HepG2 (cell line): Measurements from ENCODE around the gene SRRM3. TPM values are rescaled to one million over a fixed set of nuclear protein-coding genes. Genes with fewer than 3 reads are reported as not detected.

Source experiments
- ETV5 ChIP-seq: IDR thresholded peaks from 2 replicates; pipeline ENCODE4 v1.6.1; 2018; ENCODE audit warnings: missing biosample characterization, missing genetic modification reagents, inconsistent platforms, borderline replicate concordance
- HOXD1 ChIP-seq: sonication (generic); formaldehyde crosslinking; IDR thresholded peaks from 2 replicates; pipeline ENCODE4 v1.5.0; 2020; ENCODE audit warnings: missing genetic modification reagents
- LCORL ChIP-seq, 2 experiments: fragments of 450-650 bp in 1 of 2; sonication (generic) in 1 of 2; formaldehyde crosslinking in 1 of 2; IDR thresholded peaks; 2 replicates each; pipeline versions ENCODE4 v1.5.0 to v1.6.1; 2017 to 2020; ENCODE audit warnings: antibody characterized with exemption in 1 of 2, missing genetic modification reagents in 1 of 2
- MEF2D ChIP-seq: sonication (generic); formaldehyde crosslinking; IDR thresholded peaks from 2 replicates; pipeline ENCODE4 v1.5.1; 2020; ENCODE audit warnings: mild to moderate bottlenecking, missing genetic modification reagents
- MEIS1 ChIP-seq: sonication (generic); formaldehyde crosslinking; IDR thresholded peaks from 2 replicates; pipeline ENCODE4 v1.9.0; 2021; ENCODE audit warnings: mild to moderate bottlenecking, missing genetic modification reagents, moderate library complexity, borderline replicate concordance
- PCBP1 ChIP-seq: fragments of 200-400 bp; formaldehyde crosslinking; IDR thresholded peaks from 2 replicates; pipeline ENCODE4 v1.6.1; 2017; ENCODE audit warnings: mild to moderate bottlenecking, low read depth, low read length, borderline replicate concordance
- PCBP2 ChIP-seq: fragments of 200-400 bp; formaldehyde crosslinking; optimal IDR thresholded peaks from 2 replicates; pipeline ENCODE3; 2018; ENCODE audit warnings: low read length, low read depth; ENCODE audit not compliant: poor library complexity, severe bottlenecking
- RBM22 ChIP-seq: fragments of 200-400 bp; formaldehyde crosslinking; optimal IDR thresholded peaks from 2 replicates; pipeline ENCODE3; 2017; ENCODE audit warnings: mild to moderate bottlenecking, low read length, moderate library complexity
- SAP130 ChIP-seq: IDR thresholded peaks from 2 replicates; pipeline ENCODE4 v1.6.1; 2016; ENCODE audit warnings: low read depth
- ZNF780A ChIP-seq: sonication (generic); formaldehyde crosslinking; IDR thresholded peaks from 2 replicates; pipeline ENCODE4 v1.8.0; 2022; ENCODE audit warnings: mild to moderate bottlenecking, missing genetic modification reagents, moderate library complexity
- polyA plus RNA-seq, 8 experiments: library from polyadenylated mRNA; depleted of rRNA in 3 of 8; stranded (reverse) in 7 of 8; unstranded in 1 of 8; fragments of >200 nt; fragmentation: Illumina TruSeq in 4 of 8; extraction: Trizol in 4 of 8; gene quantifications; 2 replicates each; pipeline versions ENCODE4 v1.2.1 to v1.2.3, GENCODE V29; 2011 to 2016; ENCODE audit warnings: low read depth in 4 of 8, missing spikeins in 1 of 8, mixed read lengths in 1 of 8; ENCODE audit not compliant: insufficient read depth in 1 of 8
- total RNA-seq, 5 experiments: library from RNA; depleted of rRNA; stranded (reverse); fragments of >200 nt; fragmentation: Illumina TruSeq; extraction: Trizol; gene quantifications; 2 replicates each; pipeline ENCODE4 v1.2.3, GENCODE V29; 2016; ENCODE audit warnings: low read depth in 1 of 5
- TF ChIP-seq, protein P1 (sequence below): sonication (generic); formaldehyde crosslinking; IDR thresholded peaks from 2 replicates; pipeline ENCODE4 v1.5.1; 2020; ENCODE audit warnings: missing genetic modification reagents, mild to moderate bottlenecking, borderline replicate concordance
- TF ChIP-seq, protein P2 (sequence below): sonication (generic); formaldehyde crosslinking; IDR thresholded peaks from 2 replicates; pipeline ENCODE4 v1.4.0; 2020; ENCODE audit warnings: mild to moderate bottlenecking, missing genetic modification reagents, borderline replicate concordance
- TF ChIP-seq, protein P3 (sequence below): sonication (generic); formaldehyde crosslinking; IDR thresholded peaks from 2 replicates; pipeline ENCODE4 v1.4.0; 2020; ENCODE audit warnings: missing genetic modification reagents, borderline replicate concordance
- TF ChIP-seq, protein P4 (sequence below): sonication (generic); formaldehyde crosslinking; IDR thresholded peaks from 2 replicates; pipeline ENCODE4 v1.8.0; 2022; ENCODE audit warnings: missing genetic modification reagents, mild to moderate bottlenecking, borderline replicate concordance
- TF ChIP-seq, protein P5 (sequence below): sonication (generic); formaldehyde crosslinking; IDR thresholded peaks from 2 replicates; pipeline ENCODE4 v1.9.0; 2021; ENCODE audit warnings: mild to moderate bottlenecking, missing genetic modification reagents

SRRM3 gene
- total and polyA plus RNA-seq, 2 of the 13 experiments (the other 11 are each of a cell fraction or from before 2014, with no cell fraction given): 0.13 to 0.54 TPM

DNA sequence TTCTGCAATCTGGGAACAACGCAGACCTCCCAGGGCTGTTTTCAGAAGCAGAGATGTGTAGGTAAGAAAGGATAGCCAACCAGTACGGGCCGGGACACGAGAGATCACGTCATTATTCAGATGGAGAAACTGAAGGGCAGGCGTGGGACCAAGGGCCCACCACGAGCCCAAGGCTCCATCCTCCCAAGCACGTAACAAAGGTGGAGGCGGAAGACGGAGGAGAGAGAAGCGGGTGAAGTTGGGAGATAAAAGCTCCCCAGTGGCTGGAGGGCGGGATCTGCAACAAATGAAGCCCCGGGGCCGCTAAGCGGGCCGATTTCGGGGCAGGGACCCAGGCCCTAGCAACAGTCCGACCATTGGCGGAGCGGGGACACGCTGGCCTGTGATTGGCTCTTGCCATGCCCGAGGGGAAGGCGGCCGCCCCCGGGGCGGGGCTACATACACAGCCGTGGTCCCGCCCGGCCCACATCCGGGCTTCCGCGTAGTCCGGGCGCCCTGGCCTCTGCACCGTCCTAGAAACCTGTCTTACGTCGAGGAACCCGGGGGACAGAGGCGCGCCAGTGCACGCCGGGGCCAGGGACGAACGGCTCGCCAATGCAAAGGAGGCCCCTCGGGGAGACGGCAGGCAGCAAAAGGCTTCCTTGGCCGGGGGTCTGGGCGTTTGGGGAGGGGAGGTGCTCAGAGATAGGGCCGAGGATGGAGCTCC, 116.2 kb downstream of the SRRM3 start (continued):
- TF ChIP-seq, protein P1, sequence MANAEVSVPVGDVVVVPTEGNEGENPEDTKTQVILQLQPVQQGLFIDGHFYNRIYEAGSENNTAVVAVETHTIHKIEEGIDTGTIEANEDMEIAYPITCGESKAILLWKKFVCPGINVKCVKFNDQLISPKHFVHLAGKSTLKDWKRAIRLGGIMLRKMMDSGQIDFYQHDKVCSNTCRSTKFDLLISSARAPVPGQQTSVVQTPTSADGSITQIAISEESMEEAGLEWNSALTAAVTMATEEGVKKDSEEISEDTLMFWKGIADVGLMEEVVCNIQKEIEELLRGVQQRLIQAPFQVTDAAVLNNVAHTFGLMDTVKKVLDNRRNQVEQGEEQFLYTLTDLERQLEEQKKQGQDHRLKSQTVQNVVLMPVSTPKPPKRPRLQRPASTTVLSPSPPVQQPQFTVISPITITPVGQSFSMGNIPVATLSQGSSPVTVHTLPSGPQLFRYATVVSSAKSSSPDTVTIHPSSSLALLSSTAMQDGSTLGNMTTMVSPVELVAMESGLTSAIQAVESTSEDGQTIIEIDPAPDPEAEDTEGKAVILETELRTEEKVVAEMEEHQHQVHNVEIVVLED (CRISPR knock-in tag): peak; percentile 39; the same call in 1 of the 2 replicates
- TF ChIP-seq, protein P2, sequence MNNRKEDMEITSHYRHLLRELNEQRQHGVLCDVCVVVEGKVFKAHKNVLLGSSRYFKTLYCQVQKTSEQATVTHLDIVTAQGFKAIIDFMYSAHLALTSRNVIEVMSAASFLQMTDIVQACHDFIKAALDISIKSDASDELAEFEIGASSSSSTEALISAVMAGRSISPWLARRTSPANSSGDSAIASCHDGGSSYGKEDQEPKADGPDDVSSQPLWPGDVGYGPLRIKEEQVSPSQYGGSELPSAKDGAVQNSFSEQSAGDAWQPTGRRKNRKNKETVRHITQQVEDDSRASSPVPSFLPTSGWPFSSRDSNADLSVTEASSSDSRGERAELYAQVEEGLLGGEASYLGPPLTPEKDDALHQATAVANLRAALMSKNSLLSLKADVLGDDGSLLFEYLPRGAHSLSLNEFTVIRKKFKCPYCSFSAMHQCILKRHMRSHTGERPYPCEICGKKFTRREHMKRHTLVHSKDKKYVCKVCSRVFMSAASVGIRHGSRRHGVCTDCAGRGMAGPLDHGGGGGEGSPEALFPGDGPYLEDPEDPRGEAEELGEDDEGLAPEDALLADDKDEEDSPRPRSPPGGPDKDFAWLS (CRISPR knock-in tag): 0 out of 2 replicates have a peak, but pooled peaks have one; percentile 32
- TF ChIP-seq, protein P3, sequence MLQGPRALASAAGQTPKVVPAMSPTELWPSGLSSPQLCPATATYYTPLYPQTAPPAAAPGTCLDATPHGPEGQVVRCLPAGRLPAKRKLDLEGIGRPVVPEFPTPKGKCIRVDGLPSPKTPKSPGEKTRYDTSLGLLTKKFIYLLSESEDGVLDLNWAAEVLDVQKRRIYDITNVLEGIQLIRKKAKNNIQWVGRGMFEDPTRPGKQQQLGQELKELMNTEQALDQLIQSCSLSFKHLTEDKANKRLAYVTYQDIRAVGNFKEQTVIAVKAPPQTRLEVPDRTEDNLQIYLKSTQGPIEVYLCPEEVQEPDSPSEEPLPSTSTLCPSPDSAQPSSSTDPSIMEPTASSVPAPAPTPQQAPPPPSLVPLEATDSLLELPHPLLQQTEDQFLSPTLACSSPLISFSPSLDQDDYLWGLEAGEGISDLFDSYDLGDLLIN (CRISPR knock-in tag): peak; percentile 33; the same call in 1 of the 2 replicates
- TF ChIP-seq PCBP2 (no peak), SAP130 (CRISPR knock-in tag) (peak; percentile 28), MEIS1 (peak; percentile 71; the same call in 1 of the 2 replicates), MEF2D (CRISPR knock-in tag) (peak; percentile 4; the same call in 1 of the 2 replicates), ZNF780A (CRISPR knock-in tag) (no peak), PCBP1 (0 out of 2 replicates have a peak, but pooled peaks have one; percentile 65), RBM22 (no peak), LCORL (IDR thresholded peaks at IDR 0.05) (no peak), LCORL (CRISPR knock-in tag; IDR thresholded peaks at IDR 0.05) (peak; percentile 36), ETV5 (CRISPR knock-in tag) (peak; percentile 71; the same call in 1 of the 2 replicates), HOXD1 (CRISPR knock-in tag) (no peak)
- TF ChIP-seq, protein P4, sequence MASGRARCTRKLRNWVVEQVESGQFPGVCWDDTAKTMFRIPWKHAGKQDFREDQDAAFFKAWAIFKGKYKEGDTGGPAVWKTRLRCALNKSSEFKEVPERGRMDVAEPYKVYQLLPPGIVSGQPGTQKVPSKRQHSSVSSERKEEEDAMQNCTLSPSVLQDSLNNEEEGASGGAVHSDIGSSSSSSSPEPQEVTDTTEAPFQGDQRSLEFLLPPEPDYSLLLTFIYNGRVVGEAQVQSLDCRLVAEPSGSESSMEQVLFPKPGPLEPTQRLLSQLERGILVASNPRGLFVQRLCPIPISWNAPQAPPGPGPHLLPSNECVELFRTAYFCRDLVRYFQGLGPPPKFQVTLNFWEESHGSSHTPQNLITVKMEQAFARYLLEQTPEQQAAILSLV (CRISPR knock-in tag): peak; percentile 33; the same call in 1 of the 2 replicates
- TF ChIP-seq, protein P5, sequence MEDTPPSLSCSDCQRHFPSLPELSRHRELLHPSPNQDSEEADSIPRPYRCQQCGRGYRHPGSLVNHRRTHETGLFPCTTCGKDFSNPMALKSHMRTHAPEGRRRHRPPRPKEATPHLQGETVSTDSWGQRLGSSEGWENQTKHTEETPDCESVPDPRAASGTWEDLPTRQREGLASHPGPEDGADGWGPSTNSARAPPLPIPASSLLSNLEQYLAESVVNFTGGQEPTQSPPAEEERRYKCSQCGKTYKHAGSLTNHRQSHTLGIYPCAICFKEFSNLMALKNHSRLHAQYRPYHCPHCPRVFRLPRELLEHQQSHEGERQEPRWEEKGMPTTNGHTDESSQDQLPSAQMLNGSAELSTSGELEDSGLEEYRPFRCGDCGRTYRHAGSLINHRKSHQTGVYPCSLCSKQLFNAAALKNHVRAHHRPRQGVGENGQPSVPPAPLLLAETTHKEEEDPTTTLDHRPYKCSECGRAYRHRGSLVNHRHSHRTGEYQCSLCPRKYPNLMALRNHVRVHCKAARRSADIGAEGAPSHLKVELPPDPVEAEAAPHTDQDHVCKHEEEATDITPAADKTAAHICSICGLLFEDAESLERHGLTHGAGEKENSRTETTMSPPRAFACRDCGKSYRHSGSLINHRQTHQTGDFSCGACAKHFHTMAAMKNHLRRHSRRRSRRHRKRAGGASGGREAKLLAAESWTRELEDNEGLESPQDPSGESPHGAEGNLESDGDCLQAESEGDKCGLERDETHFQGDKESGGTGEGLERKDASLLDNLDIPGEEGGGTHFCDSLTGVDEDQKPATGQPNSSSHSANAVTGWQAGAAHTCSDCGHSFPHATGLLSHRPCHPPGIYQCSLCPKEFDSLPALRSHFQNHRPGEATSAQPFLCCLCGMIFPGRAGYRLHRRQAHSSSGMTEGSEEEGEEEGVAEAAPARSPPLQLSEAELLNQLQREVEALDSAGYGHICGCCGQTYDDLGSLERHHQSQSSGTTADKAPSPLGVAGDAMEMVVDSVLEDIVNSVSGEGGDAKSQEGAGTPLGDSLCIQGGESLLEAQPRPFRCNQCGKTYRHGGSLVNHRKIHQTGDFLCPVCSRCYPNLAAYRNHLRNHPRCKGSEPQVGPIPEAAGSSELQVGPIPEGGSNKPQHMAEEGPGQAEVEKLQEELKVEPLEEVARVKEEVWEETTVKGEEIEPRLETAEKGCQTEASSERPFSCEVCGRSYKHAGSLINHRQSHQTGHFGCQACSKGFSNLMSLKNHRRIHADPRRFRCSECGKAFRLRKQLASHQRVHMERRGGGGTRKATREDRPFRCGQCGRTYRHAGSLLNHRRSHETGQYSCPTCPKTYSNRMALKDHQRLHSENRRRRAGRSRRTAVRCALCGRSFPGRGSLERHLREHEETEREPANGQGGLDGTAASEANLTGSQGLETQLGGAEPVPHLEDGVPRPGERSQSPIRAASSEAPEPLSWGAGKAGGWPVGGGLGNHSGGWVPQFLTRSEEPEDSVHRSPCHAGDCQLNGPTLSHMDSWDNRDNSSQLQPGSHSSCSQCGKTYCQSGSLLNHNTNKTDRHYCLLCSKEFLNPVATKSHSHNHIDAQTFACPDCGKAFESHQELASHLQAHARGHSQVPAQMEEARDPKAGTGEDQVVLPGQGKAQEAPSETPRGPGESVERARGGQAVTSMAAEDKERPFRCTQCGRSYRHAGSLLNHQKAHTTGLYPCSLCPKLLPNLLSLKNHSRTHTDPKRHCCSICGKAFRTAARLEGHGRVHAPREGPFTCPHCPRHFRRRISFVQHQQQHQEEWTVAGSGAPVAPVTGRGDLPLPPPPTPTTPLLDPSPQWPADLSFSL (CRISPR knock-in tag): no peak
